D721Med (cell line): ENCODE results near the gene TAF1B.

Experiments
- DNase-seq: peaks from one replicate; pipeline ENCODE4 v3.0.0; 2011; ENCODE audit warnings: low spot score; ENCODE audit not compliant: insufficient read length
- FAIRE-seq: peaks from 2 replicates; lab custom pipeline; 2011; peaks lifted over from hg19 to GRCh38; lab: Jason Lieb, UNC
- CTCF ChIP-seq: IDR thresholded peaks from 2 replicates; pipeline ENCODE4 v1.5.1; 2012; ENCODE audit warnings: mild to moderate bottlenecking, control low read depth; ENCODE audit not compliant: insufficient read depth; ENCODE audit errors: missing control alignments

TAF1B gene

GRCh38 chr2:9885036-9885684, 41.9 kb downstream of the TAF1B start:
- DNase-seq, result no peak
- FAIRE-seq, result peak; percentile 67

DNA sequence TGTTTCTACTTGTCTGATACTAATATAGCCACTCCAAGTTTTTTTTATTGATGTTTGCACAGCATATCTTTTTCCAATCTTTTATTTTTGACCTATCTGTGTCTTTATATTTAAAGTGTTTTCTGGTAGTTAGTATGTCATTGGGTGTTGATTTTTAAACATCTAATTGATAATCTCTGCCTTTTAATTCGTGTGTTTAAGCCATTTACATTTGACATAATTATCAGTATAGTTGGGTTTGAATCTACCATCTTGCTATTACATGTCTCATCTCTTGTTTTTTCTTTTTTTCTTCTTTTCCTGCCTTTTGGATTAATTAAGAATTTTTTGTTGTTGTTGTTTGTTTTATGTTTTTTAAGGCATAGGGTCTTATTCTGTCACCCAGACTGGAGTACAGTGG, 44.2 kb downstream of the TAF1B start:
- TF ChIP-seq CTCF, result no peak
- no peak for DNase-seq
- FAIRE-seq, result peak; percentile 35

More at GRCh38 chr2:9885036-9885684, 41.9 kb downstream of the TAF1B start:
- TF ChIP-seq CTCF, result no peak

- no peak for DNase-seq
- FAIRE-seq, result peak; percentile 64
- no peak for TF ChIP-seq CTCF
These were observed 46.6 kb downstream of the TAF1B start for GRCh38 chr2:9889812-9890261.

GRCh38 chr2:9892236-9892635, 49.0 kb downstream of the TAF1B start:
- FAIRE-seq, result peak; percentile 41
- DNase-seq, result no peak
- TF ChIP-seq CTCF, result no peak

- no peak for TF ChIP-seq CTCF
- FAIRE-seq (peak; percentile 66), DNase-seq (no peak)
These were observed 52.7 kb downstream of the TAF1B start for GRCh38 chr2:9895669-9896590.

DNA sequence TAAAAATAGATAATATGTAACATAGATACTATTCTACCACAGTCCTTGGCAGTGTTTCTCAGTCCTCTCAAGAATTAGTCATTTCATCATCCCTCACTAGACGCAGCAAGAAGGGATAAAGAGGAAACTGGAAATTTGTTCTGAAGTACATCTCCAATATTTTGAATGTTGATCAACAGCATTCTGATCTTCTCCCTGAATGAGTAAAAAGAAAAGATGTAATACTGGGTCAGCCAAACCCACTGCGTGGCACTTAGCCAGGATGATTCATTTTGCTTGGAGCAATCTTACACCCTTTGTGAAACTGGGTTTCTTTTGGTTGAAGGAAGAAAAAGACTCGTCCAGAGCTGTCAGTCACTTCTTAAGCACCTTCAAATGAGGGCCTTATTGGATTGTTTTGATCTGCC, 54.1 kb downstream of the TAF1B start:
- peak; percentile 76 for FAIRE-seq
- no peak for TF ChIP-seq CTCF
- DNase-seq, result no peak
